Natural killer cell (primary cell): ENCODE data around the gene PRAC2. TPM values are rescaled to one million over a fixed set of nuclear protein-coding genes. Genes with fewer than 3 reads are reported as not detected.

Experiments used
- ATAC-seq, 3 donors: fragments of 150-1000 bp in 2 of 3; fragments of 200-7000 bp in 1 of 3; cut with Tn5 transposase; 1 replicate in 1 of 3; 2 replicates in 2 of 3; pipeline ENCODE4 v1.10.0; 2021; ENCODE audit warnings: mild to moderate bottlenecking in 2 of 3, moderate library complexity in 2 of 3
- DNase-seq, 2 donors: peaks; one replicate each; pipeline versions ENCODE4 v3.0.0 to v3.0.0-alpha.2; 2013 to 2021; ENCODE audit warnings: mixed read lengths in 1 of 2
- H3K27ac ChIP-seq: one replicate; pipeline ENCODE4 v1.5.1; 2013; ENCODE audit warnings: mild to moderate bottlenecking, low read length
- H3K27me3 ChIP-seq: one replicate; pipeline ENCODE4 v1.6.1; 2013; ENCODE audit warnings: low read length; ENCODE audit not compliant: control insufficient read depth, insufficient read depth
- H3K36me3 ChIP-seq: one replicate; pipeline ENCODE4 v1.6.1; 2013; ENCODE audit warnings: low read length; ENCODE audit not compliant: control insufficient read depth, insufficient read depth
- H3K4me1 ChIP-seq: one replicate; pipeline ENCODE4 v1.6.1; 2013; ENCODE audit warnings: low read length; ENCODE audit not compliant: control insufficient read depth, insufficient read depth
- H3K4me3 ChIP-seq: one replicate; pipeline ENCODE4 v1.5.1; 2013; ENCODE audit warnings: low read length
- H3K9me3 ChIP-seq: one replicate; pipeline ENCODE4 v1.6.1; 2013; ENCODE audit warnings: low read length; ENCODE audit not compliant: control insufficient read depth, insufficient read depth
- H3K27ac Mint-ChIP-seq, 2 donors: one replicate each; pipeline ENCODE4 v1.8.0; 2022; ENCODE audit warnings: mild to moderate bottlenecking in 2 of 2, mixed read lengths in 2 of 2, moderate library complexity in 1 of 2
- H3K27me3 Mint-ChIP-seq, 2 donors: one replicate each; pipeline ENCODE4 v1.8.0; 2022; ENCODE audit warnings: low read depth in 2 of 2, mixed read lengths in 2 of 2
- H3K36me3 Mint-ChIP-seq: one replicate; pipeline ENCODE4 v1.8.0; 2022; ENCODE audit warnings: mixed read lengths
- H3K4me1 Mint-ChIP-seq, 2 donors: one replicate each; pipeline ENCODE4 v1.8.0; 2022; ENCODE audit warnings: mixed read lengths in 2 of 2
- H3K4me3 Mint-ChIP-seq: one replicate; pipeline ENCODE4 v1.8.0; 2022; ENCODE audit warnings: mild to moderate bottlenecking, moderate library complexity, mixed read lengths
- H3K9me3 Mint-ChIP-seq, 2 donors: one replicate each; pipeline ENCODE4 v1.8.0; 2022; ENCODE audit warnings: mixed read lengths in 2 of 2
- CTCF ChIP-seq: fragments of 200-600 bp; IDR thresholded peaks from one replicate; pipeline ENCODE4 v1.8.0; 2022; ENCODE audit warnings: antibody characterized with exemption
- WGBS: methylation state at CpG from one replicate; pipeline ENCODE4 v1.1.7; 2013; ENCODE audit warnings: missing lambda C conversion rate; ENCODE audit not compliant: insufficient coverage; 5-methylcytosine and 5-hydroxymethylcytosine counted together
- intact Hi-C: fragments of 100-400 bp; cut with micrococcal nuclease; formaldehyde crosslinking; loops from one replicate; pipeline ENCODE4 v1.14.2; 2022
- total RNA-seq, 4 donors: library from RNA; stranded (reverse); fragments of 120-200 nt in 1 of 4; gene quantifications; one replicate each; pipeline versions ENCODE4 v1.2.3 to v1.2.4, GENCODE V29; 2013 to 2022

The PRAC2 gene
- total RNA-seq, 3 donors from 2014 or later (not counting 1 experiment from before 2014, with no cell fraction given): not detected

GRCh38 chr17:48756830-48757251 is 33.9 kb downstream of the PRAC2 start:
- 23% methylated on average over 3 of the region's 3 CpGs for WGBS
- no peaks in the 10 kb centered on the region for H3K36me3 Mint-ChIP-seq
- no peak for TF ChIP-seq CTCF
- H3K27me3 Mint-ChIP-seq: peaks cover 55 to 75% of the 10 kb centered on the region in 2 donors
- Histone ChIP-seq H3K4me3 (no peak overlapping the region), H3K27ac (no peak overlapping the region), H3K27me3 (peaks cover 42% of the 10 kb centered on the region), H3K36me3 (no peaks in the 10 kb centered on the region), H3K9me3 (no peaks in the 10 kb centered on the region), H3K4me1 (peaks cover 13% of the 10 kb centered on the region)
- no peak overlapping the region for H3K27ac Mint-ChIP-seq
- ATAC-seq: no peak
- no peak overlapping the region for H3K4me3 Mint-ChIP-seq
- intact Hi-C loops: loop anchor here (5.0 to 10.0 kb wide), 2 partner anchors 35 to 142 kb away; partner anchors contain the start of genes HOXB7, HOXB8, PRAC1 and PRAC2
- DNase-seq: no peak
- peaks cover 0 to 3% of the 10 kb centered on the region in 2 donors for H3K4me1 Mint-ChIP-seq
- no peaks in the 10 kb centered on the region for H3K9me3 Mint-ChIP-seq

GRCh38 chr17:48757524-48757961 is 34.6 kb downstream of the PRAC2 start:
- Mint-ChIP-seq H3K27ac (no peak overlapping the region), H3K36me3 (no peaks in the 10 kb centered on the region), H3K9me3 (no peaks in the 10 kb centered on the region), H3K4me1 (no peaks in the 10 kb centered on the region), H3K27me3 (peaks cover 56 to 75% of the 10 kb centered on the region in 2 donors), H3K4me3 (no peak overlapping the region)
- TF ChIP-seq CTCF: no peak
- DNase-seq: no peak
- Histone ChIP-seq H3K27ac (no peak overlapping the region), H3K27me3 (peaks cover 35% of the 10 kb centered on the region), H3K36me3 (no peaks in the 10 kb centered on the region), H3K4me1 (peaks cover 13% of the 10 kb centered on the region), H3K9me3 (no peaks in the 10 kb centered on the region), H3K4me3 (no peak overlapping the region)
- ATAC-seq: no peak
- intact Hi-C loops: loop anchor here (5.0 to 10.0 kb wide), 2 partner anchors 35 to 143 kb away; partner anchors contain the start of genes HOXB7, HOXB8, PRAC1 and PRAC2
- 81% methylated on average over 2 of the region's 2 CpGs for WGBS

GRCh38 chr17:48759288-48759687 is 36.3 kb downstream of the PRAC2 start:
- Mint-ChIP-seq H3K36me3 (no peaks in the 10 kb centered on the region), H3K4me1 (no peaks in the 10 kb centered on the region), H3K27me3 (peaks cover 47 to 75% of the 10 kb centered on the region in 2 donors), H3K27ac (no peak overlapping the region), H3K9me3 (no peaks in the 10 kb centered on the region), H3K4me3 (no peak overlapping the region)
- no peak overlapping the region for H3K4me3 ChIP-seq
- intact Hi-C loops: loop anchor here (5.0 to 10.0 kb wide), 2 partner anchors 37 to 144 kb away; partner anchors contain the start of genes HOXB7, HOXB8, PRAC1 and PRAC2
- H3K27me3 ChIP-seq: peaks cover 22% of the 10 kb centered on the region
- no peak for TF ChIP-seq CTCF
- H3K36me3 ChIP-seq: no peaks in the 10 kb centered on the region
- H3K9me3 ChIP-seq: no peaks in the 10 kb centered on the region
- ATAC-seq (no peak), DNase-seq (no peak)
- H3K4me1 ChIP-seq: peaks cover 8% of the 10 kb centered on the region
- no peak overlapping the region for H3K27ac ChIP-seq

GRCh38 chr17:48760411-48760810 is 37.4 kb downstream of the PRAC2 start:
- no peak overlapping the region for H3K4me3 Mint-ChIP-seq
- H3K36me3 Mint-ChIP-seq: no peaks in the 10 kb centered on the region
- no peak overlapping the region for H3K27ac Mint-ChIP-seq
- WGBS: 71% methylated on average over 4 of the region's 4 CpGs
- H3K4me1 Mint-ChIP-seq: no peaks in the 10 kb centered on the region
- TF ChIP-seq CTCF: no peak
- H3K36me3 ChIP-seq: no peaks in the 10 kb centered on the region
- DNase-seq: no peak
- peaks cover 12% of the 10 kb centered on the region for H3K27me3 ChIP-seq
- intact Hi-C loops: no loop called here
- H3K4me1 ChIP-seq: no peaks in the 10 kb centered on the region
- no peaks in the 10 kb centered on the region for H3K9me3 ChIP-seq
- no peak overlapping the region for H3K4me3 ChIP-seq
- no peaks in the 10 kb centered on the region for H3K9me3 Mint-ChIP-seq
- no peak overlapping the region for H3K27ac ChIP-seq
- ATAC-seq: no peak
- H3K27me3 Mint-ChIP-seq: peaks cover 40 to 74% of the 10 kb centered on the region in 2 donors
